Pancreas (tissue), 10 donors: ENCODE results near the gene PRDX4. TPM values are rescaled to one million over a fixed set of nuclear protein-coding genes. Genes with fewer than 3 reads are reported as not detected.

Experiments
- ATAC-seq, 4 donors: fragments of 200-7000 bp; cut with Tn5 transposase; one replicate each; pipeline versions ENCODE4 v1.8.0 to v1.9.1; 2020; ENCODE audit warnings: mild to moderate bottlenecking in 4 of 4, moderate library complexity in 4 of 4
- DNase-seq, 6 donors: peaks; one replicate each; pipeline ENCODE4 v3.0.0-alpha.2; 2020
- FAIRE-seq: peaks from 2 replicates; lab custom pipeline; 2012; peaks lifted over from hg19 to GRCh38; lab: Jason Lieb, UNC
- H3K27ac ChIP-seq, 4 donors: fragments of 200-600 bp; sonication (generic); 1 replicate in 3 of 4; 2 replicates in 1 of 4; pipeline versions ENCODE4 v1.5.0 to v1.8.0; 2020
- H3K27me3 ChIP-seq, 4 donors: fragments of 200-600 bp; one replicate each; pipeline ENCODE4 v1.8.0; 2021
- H3K36me3 ChIP-seq, 3 donors: fragments of 200-600 bp; sonication (generic) in 1 of 3; one replicate each; pipeline versions ENCODE4 v1.5.0 to v1.8.0; 2020 to 2021
- H3K4me1 ChIP-seq, 3 donors: fragments of 200-600 bp; one replicate each; pipeline ENCODE4 v1.8.0; 2021
- H3K4me3 ChIP-seq, 4 donors: fragments of 200-600 bp; sonication (generic) in 2 of 4; one replicate each; pipeline versions ENCODE4 v1.5.0 to v1.8.0; 2020 to 2021
- H3K9me3 ChIP-seq, 4 donors: fragments of 200-600 bp; one replicate each; pipeline ENCODE4 v1.8.0; 2021
- CTCF ChIP-seq, 4 donors: fragments of 200-600 bp; sonication (generic) in 3 of 4; IDR thresholded peaks; one replicate each; pipeline versions ENCODE4 v1.5.0 to v1.8.0; 2021; ENCODE audit warnings: antibody characterized with exemption in 4 of 4
- WGBS, 2 donors: extraction: QIAGEN DNeasy Blood & Tissue Kit; methylation state at CpG; one replicate each; pipeline ENCODE4 v1.1.7; 2013; 5-methylcytosine and 5-hydroxymethylcytosine counted together
- intact Hi-C, 3 donors: fragments of 100-400 bp; cut with DNase I; formaldehyde crosslinking; loops; one replicate each; pipeline versions ENCODE4 v1.11.1 to v1.14.2; 2022
- polyA plus RNA-seq, 2 donors: library from polyadenylated mRNA; stranded (reverse); fragments of 200-250 nt; gene quantifications; one replicate each; pipeline ENCODE4 v1.2.3, GENCODE V29; 2013
- total RNA-seq, 6 donors: library from RNA; stranded (reverse); fragmentation: NEBNext Ultra II Directional in 4 of 6; extraction: Animal tissue kit (Norgen Biotek cat#: 25700) in 4 of 6; gene quantifications; one replicate each; pipeline versions ENCODE4 v1.2.1 to v1.2.4, GENCODE V29; 2021 to 2023
- donor health status: healthy with polysubstance abuse.
- donor health status: DM: no; HTN: no; CAD: no; lungs with moderate emphysema.
- donor health status: DM: no; HTN: no; CAD: no.
- donor health status: control.
- donor health status: control.
- donor health status: Bipolar disorder and iron deficiency.
- donor health status: DM: yes; HTN: yes; CAD: no.
- donor health status: DM: no; HTN: no; CAD: no.
- donor health status: DM: no; HTN: no; CAD: no.
- donor health status: DM: yes; HTN: yes; CAD: no.

The PRDX4 gene
- total and polyA plus RNA-seq, 8 donors, result 48.4 to 222 (median 155) TPM

DNA sequence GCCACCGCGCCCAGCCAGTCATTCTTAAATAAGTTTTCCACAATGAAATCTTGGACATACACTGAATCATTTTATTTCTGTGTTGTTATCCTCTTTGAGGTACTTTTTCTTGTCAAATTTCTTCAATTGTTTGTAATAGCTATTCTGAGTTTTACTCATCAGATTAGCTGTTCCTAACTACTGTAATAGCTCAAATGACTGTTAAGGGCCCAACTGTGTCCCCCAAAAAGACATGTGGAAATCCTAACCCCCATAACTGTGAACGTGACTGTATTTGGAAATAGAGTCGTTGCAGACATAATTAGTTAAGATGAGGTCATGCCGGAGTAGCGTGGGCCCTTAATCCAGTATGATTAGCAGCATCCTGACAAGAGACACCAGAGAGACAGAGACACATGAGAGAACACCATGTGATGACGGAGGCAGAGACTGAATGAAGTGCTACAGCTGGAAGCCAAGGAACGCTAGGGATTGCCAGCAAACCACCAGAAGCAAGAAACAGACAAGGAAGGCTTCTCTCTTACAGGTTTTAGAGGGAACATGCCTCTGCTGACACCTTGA is 52.9 kb downstream of the PRDX4 start:
- FAIRE-seq (no peak), ATAC-seq (no peak), DNase-seq (no peak)
- H3K27me3 ChIP-seq, result no peaks in the 10 kb centered on the region
- WGBS, 2 donors, result 83 to 85% methylated on average over 8 of the region's 8 CpGs
- H3K27ac ChIP-seq, result no peak overlapping the region
- TF ChIP-seq CTCF (IDR thresholded peaks at IDR 0.05), result no peak
- no peak overlapping the region for H3K4me3 ChIP-seq
- H3K36me3 ChIP-seq, result no peaks in the 10 kb centered on the region
- no peaks in the 10 kb centered on the region for H3K4me1 ChIP-seq
- H3K9me3 ChIP-seq, result no peaks in the 10 kb centered on the region
- intact Hi-C loops, result no loop called here

DNA sequence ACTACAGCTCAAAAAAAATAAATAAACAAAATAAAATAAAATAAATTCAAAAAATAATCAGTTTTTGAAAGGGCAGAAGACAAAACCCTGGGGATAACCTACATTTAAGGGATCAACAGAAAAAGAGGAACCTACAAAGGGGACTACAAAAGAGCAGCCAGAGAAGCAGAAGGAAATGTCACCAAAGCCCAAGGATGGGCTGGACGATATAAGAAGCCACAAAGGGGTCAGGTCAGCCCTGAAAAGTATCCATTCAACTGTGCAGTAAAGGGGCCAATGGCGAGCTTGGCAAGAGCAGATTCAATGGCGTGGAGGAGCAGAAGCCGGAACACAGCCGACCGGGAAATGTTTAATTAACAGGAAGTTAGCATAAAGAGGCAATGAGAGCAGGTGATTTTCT is 58.9 kb downstream of the PRDX4 start:
- DNase-seq (no peak), ATAC-seq (no peak)
- intact Hi-C loops, result no loop called here

GRCh38 chrX:23727206-23727605 is 59.9 kb downstream of the PRDX4 start:
- ATAC-seq, result no peak
- H3K27ac ChIP-seq, result no peak overlapping the region
- WGBS, 2 donors, result 87 to 98% methylated on average over 3 of the region's 3 CpGs
- intact Hi-C loops, result no loop called here
- no peak for TF ChIP-seq CTCF (IDR thresholded peaks at IDR 0.05)
- no peak overlapping the region for H3K4me3 ChIP-seq
- H3K27me3 ChIP-seq, result no peaks in the 10 kb centered on the region
- no peaks in the 10 kb centered on the region for H3K9me3 ChIP-seq
- H3K36me3 ChIP-seq, result no peaks in the 10 kb centered on the region
- FAIRE-seq, result no peak
- no peak for DNase-seq
- no peaks in the 10 kb centered on the region for H3K4me1 ChIP-seq

More for the DNA sequence above, 58.9 kb downstream of the PRDX4 start:
- Histone ChIP-seq H3K9me3 (no peaks in the 10 kb centered on the region), H3K27me3 (no peaks in the 10 kb centered on the region), H3K27ac (no peak overlapping the region), H3K4me1 (no peaks in the 10 kb centered on the region), H3K4me3 (no peak overlapping the region), H3K36me3 (no peaks in the 10 kb centered on the region)
- no peak for TF ChIP-seq CTCF (IDR thresholded peaks at IDR 0.05)
- WGBS, 2 donors, result 74 to 78% methylated on average over 6 of the region's 6 CpGs
- FAIRE-seq, result no peak

DNA sequence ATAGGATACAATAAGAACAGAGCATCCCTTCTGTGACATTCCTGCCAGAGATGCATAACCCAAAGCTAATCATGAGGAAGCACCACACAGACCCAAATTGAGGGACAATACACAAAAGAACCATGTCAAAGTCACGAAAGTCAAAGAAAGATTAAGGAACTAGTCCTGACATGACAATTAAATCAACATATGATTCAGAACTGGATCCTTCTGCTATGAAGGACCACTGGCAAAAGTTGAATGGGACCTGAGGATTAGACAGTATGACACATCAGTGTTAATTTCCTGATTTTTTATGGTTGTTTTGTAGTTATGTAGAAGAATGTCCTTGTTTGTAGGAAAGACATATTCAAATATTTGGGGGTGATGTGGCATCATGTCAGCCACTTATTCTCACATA is 61.9 kb downstream of the PRDX4 start:
- no peaks in the 10 kb centered on the region for H3K4me1 ChIP-seq
- no peak overlapping the region for H3K27ac ChIP-seq
- H3K4me3 ChIP-seq, result no peak overlapping the region
- DNase-seq (no peak), ATAC-seq (no peak), FAIRE-seq (no peak)
- H3K9me3 ChIP-seq, result no peaks in the 10 kb centered on the region
- no peaks in the 10 kb centered on the region for H3K36me3 ChIP-seq
- 52 to 91% methylated on average over 1 of the region's 1 CpG for WGBS, 2 donors
- intact Hi-C loops, result no loop called here
- no peak for TF ChIP-seq CTCF (IDR thresholded peaks at IDR 0.05)
- no peaks in the 10 kb centered on the region for H3K27me3 ChIP-seq

GRCh38 chrX:23731951-23732350 is 64.7 kb downstream of the PRDX4 start:
- TF ChIP-seq CTCF (IDR thresholded peaks at IDR 0.05), result no peak
- DNase-seq (no peak), ATAC-seq (no peak), FAIRE-seq (no peak)
- H3K9me3 ChIP-seq, result no peaks in the 10 kb centered on the region
- H3K4me1 ChIP-seq, result no peaks in the 10 kb centered on the region
- 63 to 96% methylated on average over 1 of the region's 1 CpG for WGBS, 2 donors
- no peak overlapping the region for H3K4me3 ChIP-seq
- H3K36me3 ChIP-seq, result no peaks in the 10 kb centered on the region
- intact Hi-C loops, result no loop called here
- no peak overlapping the region for H3K27ac ChIP-seq
- no peaks in the 10 kb centered on the region for H3K27me3 ChIP-seq
